ENCODE measurements around the gene ARHGEF28.
A peak's percentile ranks its signal among the peaks of the same experiment; 100 is the strongest.

Gene ARHGEF28

DNA sequence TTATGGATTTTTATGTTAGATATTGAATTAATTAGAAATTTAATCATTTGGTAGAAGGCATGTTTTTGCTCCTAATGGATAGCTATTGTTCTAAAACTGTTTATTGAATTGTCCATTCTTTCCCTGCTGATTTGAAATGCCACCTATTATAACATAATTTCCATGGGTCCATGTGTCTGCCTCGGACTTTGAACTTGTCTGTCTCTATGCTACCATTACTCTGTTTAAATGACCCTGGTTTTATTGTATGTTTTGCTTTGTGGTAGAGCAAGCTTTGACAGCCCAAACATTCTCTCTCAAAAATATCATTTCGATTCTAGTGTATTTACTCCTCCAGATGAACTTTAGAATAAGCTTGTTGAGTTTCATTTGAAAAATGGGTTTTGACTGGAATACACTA lies 120.6 kb downstream of the ARHGEF28 start:
- in situ Hi-C loops (cut with HindIII; ENCODE audit: low pct_unique_long_range_greater_than_20kb, low sequenced_read_pairs): no loop called here
- DNase-seq (ENCODE audit: low read depth in 1 of 2, low spot score in 1 of 2): no peak
- TF ChIP-seq JUND (IDR thresholded peaks at IDR 0.05; ENCODE audit: low read depth): no peak

DNA sequence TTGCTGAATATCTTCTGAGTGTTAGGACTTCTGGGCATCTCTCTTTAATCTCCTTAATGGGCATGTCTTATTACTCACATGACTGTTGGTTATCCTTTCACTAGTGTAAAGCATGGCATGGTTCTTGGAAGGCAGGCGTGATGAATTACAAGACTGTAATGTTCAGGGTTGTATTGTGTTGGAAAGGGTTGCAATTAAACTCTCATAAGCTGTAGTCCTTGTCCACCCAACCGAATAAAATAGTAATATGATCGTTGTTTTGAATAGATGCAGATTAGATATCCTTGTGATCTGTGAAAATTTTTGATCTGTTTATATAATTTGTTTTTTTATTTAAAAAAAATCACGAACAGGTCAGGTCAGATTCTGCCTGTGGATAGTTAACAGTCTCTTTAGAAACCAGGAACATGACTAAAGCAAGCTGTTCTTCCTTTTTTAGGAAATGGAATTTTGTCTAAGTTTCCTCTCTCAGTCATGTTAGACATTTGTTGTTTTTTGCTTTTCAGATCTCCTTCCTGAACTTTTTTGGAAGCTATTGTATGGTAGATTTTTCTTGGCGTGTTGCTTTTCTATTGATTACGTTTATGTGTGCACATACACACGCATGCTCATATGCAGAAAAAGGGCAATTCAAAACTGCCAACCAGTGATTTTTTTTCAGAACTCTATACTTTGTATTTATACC lies 121.8 kb downstream of the ARHGEF28 start:
- no peak for TF ChIP-seq JUND (IDR thresholded peaks at IDR 0.05; ENCODE audit: low read depth)
- DNase-seq (ENCODE audit: low read depth in 1 of 2, low spot score in 1 of 2): no peak
- in situ Hi-C loops (cut with HindIII; ENCODE audit: low pct_unique_long_range_greater_than_20kb, low sequenced_read_pairs): no loop called here

- TF ChIP-seq JUND (IDR thresholded peaks at IDR 0.05; ENCODE audit: low read depth): no peak
- in situ Hi-C loops (cut with HindIII; ENCODE audit: low pct_unique_long_range_greater_than_20kb, low sequenced_read_pairs): no loop called here
- no peak for DNase-seq (ENCODE audit: low read depth in 1 of 2, low spot score in 1 of 2)
These were observed 122.8 kb downstream of the ARHGEF28 start for GRCh38 chr5:73748510-73749400.

GRCh38 chr5:73749485-73750270 lies 123.7 kb downstream of the ARHGEF28 start:
- in situ Hi-C loops (cut with HindIII; ENCODE audit: low pct_unique_long_range_greater_than_20kb, low sequenced_read_pairs): no loop called here
- TF ChIP-seq JUND (IDR thresholded peaks at IDR 0.05; ENCODE audit: low read depth): no peak
- no peak for DNase-seq (ENCODE audit: low read depth in 1 of 2, low spot score in 1 of 2)

DNA sequence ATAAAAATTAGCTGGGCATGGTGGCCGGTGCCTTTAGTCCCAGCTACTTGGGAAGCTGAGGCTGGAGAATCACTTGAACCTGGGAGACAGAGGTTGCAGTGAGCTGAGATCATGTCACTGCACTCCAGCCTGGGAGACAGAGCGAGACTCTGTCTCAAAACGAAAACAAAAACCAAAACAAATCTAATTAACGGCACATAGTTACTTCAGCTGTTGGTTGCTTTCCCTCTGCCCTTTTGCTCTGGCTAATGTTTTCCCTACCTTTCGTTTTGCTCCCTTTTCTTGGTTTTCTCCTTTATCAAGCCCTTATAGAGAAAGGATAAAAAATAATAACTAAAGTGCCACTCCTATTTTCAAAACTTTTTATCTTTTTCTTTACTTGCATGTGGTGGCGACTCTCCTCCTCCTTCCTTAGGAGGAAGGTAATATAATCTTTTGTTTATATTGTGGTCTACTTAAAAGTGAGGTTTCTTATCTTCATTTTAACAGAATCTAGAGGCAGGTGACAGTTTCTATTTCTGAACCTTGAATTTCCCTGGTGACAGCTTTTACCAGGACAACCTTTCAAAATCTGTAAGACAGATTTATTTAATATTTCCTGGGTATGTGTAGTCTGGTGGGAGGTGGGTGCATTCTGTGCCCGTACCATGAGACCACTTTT lies 125.4 kb downstream of the ARHGEF28 start:
- in situ Hi-C loops (cut with HindIII; ENCODE audit: low pct_unique_long_range_greater_than_20kb, low sequenced_read_pairs): no loop called here
- DNase-seq (ENCODE audit: low read depth in 1 of 2, low spot score in 1 of 2): no peak
- no peak for TF ChIP-seq JUND (IDR thresholded peaks at IDR 0.05; ENCODE audit: low read depth)

DNA sequence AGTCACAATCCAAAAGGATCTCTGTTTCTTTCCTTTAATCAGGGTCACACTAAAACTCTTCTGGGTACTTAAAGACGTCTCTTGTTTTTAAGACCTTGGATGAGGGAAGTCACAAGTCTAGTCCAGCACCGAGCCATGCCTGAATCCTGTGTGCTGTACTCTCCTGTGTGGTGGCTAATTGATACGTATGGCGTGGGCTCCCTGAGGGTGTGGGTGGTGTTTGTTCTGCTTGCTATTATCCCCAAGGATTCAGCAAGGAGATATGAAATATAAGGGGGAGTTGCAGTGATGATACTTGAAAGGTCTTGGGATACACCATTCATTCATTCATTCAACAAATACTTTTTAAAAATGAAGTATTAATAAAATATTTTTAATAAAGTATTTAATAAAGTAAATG lies 128.3 kb downstream of the ARHGEF28 start:
- in situ Hi-C loops (cut with HindIII; ENCODE audit: low pct_unique_long_range_greater_than_20kb, low sequenced_read_pairs): no loop called here

GRCh38 chr5:73757416-73757815 lies 131.4 kb downstream of the ARHGEF28 start:
- in situ Hi-C loops (cut with HindIII; ENCODE audit: low pct_unique_long_range_greater_than_20kb, low sequenced_read_pairs): no loop called here
- DNase-seq (ENCODE audit: low read depth in 1 of 2, low spot score in 1 of 2): no peak
- no peak for TF ChIP-seq JUND (IDR thresholded peaks at IDR 0.05; ENCODE audit: low read depth)

More for the DNA sequence above, 128.3 kb downstream of the ARHGEF28 start:
- TF ChIP-seq JUND (IDR thresholded peaks at IDR 0.05; ENCODE audit: low read depth): no peak
- no peak for DNase-seq (ENCODE audit: low read depth in 1 of 2, low spot score in 1 of 2)

DNA sequence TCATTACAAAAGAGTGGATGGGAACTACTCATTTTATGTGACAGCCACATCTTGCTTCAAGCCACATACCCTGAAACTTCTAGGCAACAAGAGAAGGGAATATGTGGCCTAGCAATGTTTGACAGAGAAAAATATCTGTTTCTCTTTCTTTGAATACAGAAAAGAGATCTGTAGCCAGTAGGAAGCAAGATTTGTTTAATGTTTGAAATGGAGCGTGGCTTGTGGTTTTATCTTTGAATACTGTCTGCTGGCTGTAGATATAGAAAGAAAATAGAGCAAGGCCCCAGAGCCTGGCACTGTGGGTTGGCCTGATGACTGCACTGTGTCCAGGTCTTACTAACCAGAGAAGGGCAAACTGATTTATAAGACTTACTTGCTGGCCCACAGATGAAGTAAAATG lies 133.8 kb downstream of the ARHGEF28 start:
- in situ Hi-C loops (cut with HindIII; ENCODE audit: low pct_unique_long_range_greater_than_20kb, low sequenced_read_pairs): no loop called here
- no peak for DNase-seq (ENCODE audit: low read depth in 1 of 2, low spot score in 1 of 2)
- no peak for TF ChIP-seq JUND (IDR thresholded peaks at IDR 0.05; ENCODE audit: low read depth)

DNA sequence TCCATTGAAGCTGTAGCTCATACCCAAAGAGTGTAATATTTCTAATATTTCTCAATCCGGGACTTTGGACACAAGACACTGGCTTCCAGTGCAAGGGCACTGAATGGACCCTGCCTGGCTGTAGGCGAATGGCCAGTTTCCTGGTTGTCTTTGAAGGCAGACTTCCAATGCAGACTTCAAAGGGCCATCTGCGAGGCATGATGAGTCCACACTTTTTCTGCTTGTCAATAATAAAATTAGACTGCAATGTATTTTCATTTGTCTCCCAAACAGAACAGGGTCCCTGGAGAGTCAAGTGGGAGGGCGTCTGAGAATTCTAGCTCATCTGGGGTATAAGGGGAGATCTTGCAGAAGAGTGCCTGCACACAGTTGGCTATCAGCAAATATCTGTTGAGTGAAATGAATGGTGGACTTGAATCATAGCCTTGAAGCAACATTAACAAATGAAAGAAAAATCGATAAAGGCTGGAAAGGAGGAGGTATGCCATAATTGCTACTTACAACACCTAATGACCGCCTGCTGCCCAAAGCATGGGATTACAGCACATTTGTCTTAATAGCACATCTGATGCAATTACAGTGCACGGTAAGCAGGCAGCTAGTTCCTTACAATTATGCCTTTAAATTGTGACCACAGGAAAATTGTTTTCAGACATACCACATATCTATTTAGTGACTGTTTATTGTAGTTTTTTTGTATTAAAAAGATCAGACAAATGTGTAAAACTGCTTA lies 137.5 kb downstream of the ARHGEF28 start:
- TF ChIP-seq JUND (IDR thresholded peaks at IDR 0.05; ENCODE audit: low read depth): no peak
- no peak for DNase-seq (ENCODE audit: low read depth in 1 of 2, low spot score in 1 of 2)
- in situ Hi-C loops (cut with HindIII; ENCODE audit: low pct_unique_long_range_greater_than_20kb, low sequenced_read_pairs): no loop called here

DNA sequence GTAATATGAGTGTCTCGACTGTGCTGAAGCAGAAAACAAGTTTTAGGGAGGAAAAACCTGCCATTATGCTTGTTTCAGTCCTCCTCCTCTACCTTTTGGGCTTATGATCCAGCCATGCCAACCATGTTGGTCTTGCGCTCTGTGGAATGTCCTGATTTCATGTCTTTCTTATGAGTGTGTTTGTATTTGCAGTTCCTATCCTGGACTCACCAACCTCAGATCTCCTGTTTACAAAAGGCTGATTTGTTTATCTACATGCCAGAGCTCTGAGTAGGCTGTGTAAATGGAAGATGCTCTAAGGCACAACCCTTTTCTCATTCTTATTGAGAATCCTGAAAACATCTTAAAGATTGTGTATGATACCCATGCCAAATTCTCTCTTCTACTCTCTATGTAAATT lies 138.6 kb downstream of the ARHGEF28 start:
- no peak for TF ChIP-seq JUND (IDR thresholded peaks at IDR 0.05; ENCODE audit: low read depth)
- in situ Hi-C loops (cut with HindIII; ENCODE audit: low pct_unique_long_range_greater_than_20kb, low sequenced_read_pairs): no loop called here
- DNase-seq (ENCODE audit: low read depth in 1 of 2, low spot score in 1 of 2): peak in 1 of 2 experiments; percentile 41

- no peak for DNase-seq (ENCODE audit: low read depth in 1 of 2, low spot score in 1 of 2)
- in situ Hi-C loops (cut with HindIII; ENCODE audit: low pct_unique_long_range_greater_than_20kb, low sequenced_read_pairs): no loop called here
- TF ChIP-seq JUND (IDR thresholded peaks at IDR 0.05; ENCODE audit: low read depth): no peak
These were observed 139.0 kb downstream of the ARHGEF28 start for GRCh38 chr5:73764996-73765395.

- in situ Hi-C loops (cut with HindIII; ENCODE audit: low pct_unique_long_range_greater_than_20kb, low sequenced_read_pairs): no loop called here
- DNase-seq (ENCODE audit: low read depth in 1 of 2, low spot score in 1 of 2): no peak
- no peak for TF ChIP-seq JUND (IDR thresholded peaks at IDR 0.05; ENCODE audit: low read depth)
These were observed 140.9 kb downstream of the ARHGEF28 start for GRCh38 chr5:73766902-73767301.
